Panc1 (cell line): ENCODE results near the gene BTBD9. TPM values are rescaled to one million over a fixed set of nuclear protein-coding genes. Genes with fewer than 3 reads are reported as not detected.

Experiments
- ATAC-seq: fragments of 200-7000 bp; cut with Tn5 transposase; 2 replicates; pipeline ENCODE4 v1.9.1; 2020; ENCODE audit warnings: mild to moderate bottlenecking, moderate library complexity
- BruUV-seq: library from RNA; stranded (reverse); fragments of 400-500 nt; replicated peaks from 2 replicates; lab custom pipeline; 2021; lab: Mats Ljungman, UMichigan
- CTCF ChIA-PET: fragments of 300-600 bp; sonication (Branson Sonifier 250); formaldehyde crosslinking; loops from one replicate; lab custom pipeline; 2022; ENCODE audit warnings: antibody characterized with exemption; lab: Charles Lee
- POLR2A ChIA-PET: fragments of 300-600 bp; sonication (Branson Sonifier 250); formaldehyde crosslinking; loops from one replicate; lab custom pipeline; 2022; ENCODE audit warnings: antibody characterized with exemption; lab: Charles Lee
- DNase-seq: peaks from one replicate; pipeline ENCODE4 v3.0.0-alpha.2; 2010; ENCODE audit warnings: low read depth, low spot score
- H3K27ac ChIP-seq: 2 replicates; pipeline ENCODE4 v1.5.1; 2011; ENCODE audit warnings: mild to moderate bottlenecking, low read length, inconsistent platforms
- H3K27me3 ChIP-seq: fragments of 200-500 bp; sonication (Bioruptor generic); 2 replicates; pipeline ENCODE4 v1.6.0; 2014; ENCODE audit warnings: low read length, inconsistent platforms; ENCODE audit not compliant: control insufficient read depth, insufficient read depth
- H3K36me3 ChIP-seq: fragments of 200-500 bp; sonication (Bioruptor generic); 2 replicates; pipeline ENCODE4 v1.5.1; 2014; ENCODE audit warnings: inconsistent platforms, mild to moderate bottlenecking, low read length, moderate library complexity; ENCODE audit not compliant: control insufficient read depth, insufficient read depth
- H3K4me1 ChIP-seq: 2 replicates; pipeline ENCODE4 v1.5.1; 2011; ENCODE audit warnings: inconsistent platforms, mild to moderate bottlenecking, low read length, moderate library complexity; ENCODE audit not compliant: control insufficient read depth, insufficient read depth
- H3K4me3 ChIP-seq, 2 experiments: 2 replicates each; pipeline ENCODE4 v1.5.1; 2011 to 2012; ENCODE audit warnings: low read depth in 2 of 2, low read length in 2 of 2, mild to moderate bottlenecking in 2 of 2, inconsistent platforms in 1 of 2, moderate library complexity in 1 of 2
- H3K9me3 ChIP-seq: fragments of 200-500 bp; sonication (Bioruptor generic); 2 replicates; pipeline ENCODE4 v1.5.1; 2014; ENCODE audit warnings: low read depth, mild to moderate bottlenecking, inconsistent platforms, low read length, moderate library complexity; ENCODE audit not compliant: control insufficient read depth, insufficient read depth
- POLR2AphosphoS5 ChIP-seq: IDR thresholded peaks from 2 replicates; pipeline ENCODE4 v1.6.1; 2012; ENCODE audit warnings: mild to moderate bottlenecking, low read depth, low read length, moderate library complexity
- SIN3A ChIP-seq: IDR thresholded peaks from 2 replicates; pipeline ENCODE4 v1.6.1; 2012; ENCODE audit warnings: low read depth, mild to moderate bottlenecking, low read length, moderate library complexity, borderline replicate concordance; ENCODE audit not compliant: insufficient read depth
- TCF7L2 ChIP-seq: IDR thresholded peaks from 2 replicates; pipeline ENCODE4 v1.6.1; 2011; ENCODE audit warnings: mild to moderate bottlenecking, low read depth, low read length, inconsistent platforms
- in situ Hi-C: cut with HindIII; loops from 2 replicates; pipeline ENCODE4 v1.10.0; 2016; ENCODE audit warnings: low sequenced_read_pairs, low pct_unique_long_range_greater_than_20kb
- intact Hi-C: fragments of 100-400 bp; cut with micrococcal nuclease; formaldehyde crosslinking; loops from one replicate; pipeline ENCODE4 v1.10.0; 2022; ENCODE audit not compliant: unreplicated experiment
- total RNA-seq: library from RNA; stranded (reverse); gene quantifications from one replicate; pipeline ENCODE4 v1.2.1, GENCODE V29; 2021; ENCODE audit not compliant: unreplicated experiment
- TF ChIP-seq, protein P1 (sequence below), 2 experiments: IDR thresholded peaks; 2 replicates each; pipeline ENCODE4 v1.6.1; 2011 to 2012; ENCODE audit warnings: low read depth in 2 of 2, control low read depth in 1 of 2, low read length in 1 of 2, mild to moderate bottlenecking in 1 of 2, moderate library complexity in 1 of 2; ENCODE audit not compliant: insufficient read depth in 1 of 2
- TF ChIP-seq, protein P2 (sequence below): fragments of 450-650 bp; IDR thresholded peaks from 2 replicates; pipeline ENCODE4 v1.5.1; 2017; ENCODE audit warnings: mild to moderate bottlenecking

The BTBD9 gene
- total RNA-seq, 1 experiment from 2014 or later: 12.8 TPM

DNA sequence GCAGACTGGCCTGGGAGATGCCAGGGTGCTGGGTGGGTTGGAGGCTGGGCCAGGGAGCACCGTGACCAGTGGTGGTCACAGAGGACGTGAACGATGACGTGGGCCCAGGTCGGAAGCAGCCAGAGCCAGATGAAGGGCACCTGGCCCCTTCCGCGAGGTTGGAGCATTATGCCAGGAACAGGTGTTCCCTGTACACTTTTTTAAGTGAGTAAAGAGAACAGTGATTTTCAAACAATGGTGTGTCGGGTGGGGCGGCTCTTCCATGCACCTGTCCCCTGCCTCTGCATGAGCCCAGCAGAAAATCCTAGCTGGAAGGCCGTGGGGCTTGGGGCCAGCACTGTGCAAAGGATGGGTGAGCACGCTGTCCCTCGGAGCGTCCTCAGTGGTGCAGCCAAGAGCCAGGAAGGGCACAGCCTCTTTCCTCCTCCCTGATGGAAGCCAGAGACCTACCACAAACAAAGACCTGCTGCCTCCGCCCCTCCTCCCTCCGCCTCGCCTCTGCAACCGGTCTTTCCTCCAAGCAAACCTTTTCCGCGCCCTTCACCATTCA lies 469.7 kb downstream of the BTBD9 start:
- in situ Hi-C loops (no loop called here), intact Hi-C loops (no loop called here)
- Histone ChIP-seq H3K9me3 (no peaks in the 10 kb centered on the region), H3K27me3 (no peaks in the 10 kb centered on the region), H3K4me3 (no peak overlapping the region), H3K27ac (no peak overlapping the region), H3K36me3 (no peaks in the 10 kb centered on the region), H3K4me1 (peaks cover 4% of the 10 kb centered on the region)
- ChIA-PET CTCF (no interaction called here), POLR2A (no interaction called here)
- BruUV-seq: no TSS peak
- ATAC-seq (no peak), DNase-seq (no peak)
- TF ChIP-seq POLR2AphosphoS5 (no peak), SIN3A (no peak), TCF7L2 (no peak)
- TF ChIP-seq, protein P1, sequence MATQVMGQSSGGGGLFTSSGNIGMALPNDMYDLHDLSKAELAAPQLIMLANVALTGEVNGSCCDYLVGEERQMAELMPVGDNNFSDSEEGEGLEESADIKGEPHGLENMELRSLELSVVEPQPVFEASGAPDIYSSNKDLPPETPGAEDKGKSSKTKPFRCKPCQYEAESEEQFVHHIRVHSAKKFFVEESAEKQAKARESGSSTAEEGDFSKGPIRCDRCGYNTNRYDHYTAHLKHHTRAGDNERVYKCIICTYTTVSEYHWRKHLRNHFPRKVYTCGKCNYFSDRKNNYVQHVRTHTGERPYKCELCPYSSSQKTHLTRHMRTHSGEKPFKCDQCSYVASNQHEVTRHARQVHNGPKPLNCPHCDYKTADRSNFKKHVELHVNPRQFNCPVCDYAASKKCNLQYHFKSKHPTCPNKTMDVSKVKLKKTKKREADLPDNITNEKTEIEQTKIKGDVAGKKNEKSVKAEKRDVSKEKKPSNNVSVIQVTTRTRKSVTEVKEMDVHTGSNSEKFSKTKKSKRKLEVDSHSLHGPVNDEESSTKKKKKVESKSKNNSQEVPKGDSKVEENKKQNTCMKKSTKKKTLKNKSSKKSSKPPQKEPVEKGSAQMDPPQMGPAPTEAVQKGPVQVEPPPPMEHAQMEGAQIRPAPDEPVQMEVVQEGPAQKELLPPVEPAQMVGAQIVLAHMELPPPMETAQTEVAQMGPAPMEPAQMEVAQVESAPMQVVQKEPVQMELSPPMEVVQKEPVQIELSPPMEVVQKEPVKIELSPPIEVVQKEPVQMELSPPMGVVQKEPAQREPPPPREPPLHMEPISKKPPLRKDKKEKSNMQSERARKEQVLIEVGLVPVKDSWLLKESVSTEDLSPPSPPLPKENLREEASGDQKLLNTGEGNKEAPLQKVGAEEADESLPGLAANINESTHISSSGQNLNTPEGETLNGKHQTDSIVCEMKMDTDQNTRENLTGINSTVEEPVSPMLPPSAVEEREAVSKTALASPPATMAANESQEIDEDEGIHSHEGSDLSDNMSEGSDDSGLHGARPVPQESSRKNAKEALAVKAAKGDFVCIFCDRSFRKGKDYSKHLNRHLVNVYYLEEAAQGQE (IDR thresholded peaks at IDR 0.05; ENCODE audit: insufficient read depth in 1 of 2, low read depth in 2 of 2, low read length in 1 of 2): no peak
- TF ChIP-seq, protein P2, sequence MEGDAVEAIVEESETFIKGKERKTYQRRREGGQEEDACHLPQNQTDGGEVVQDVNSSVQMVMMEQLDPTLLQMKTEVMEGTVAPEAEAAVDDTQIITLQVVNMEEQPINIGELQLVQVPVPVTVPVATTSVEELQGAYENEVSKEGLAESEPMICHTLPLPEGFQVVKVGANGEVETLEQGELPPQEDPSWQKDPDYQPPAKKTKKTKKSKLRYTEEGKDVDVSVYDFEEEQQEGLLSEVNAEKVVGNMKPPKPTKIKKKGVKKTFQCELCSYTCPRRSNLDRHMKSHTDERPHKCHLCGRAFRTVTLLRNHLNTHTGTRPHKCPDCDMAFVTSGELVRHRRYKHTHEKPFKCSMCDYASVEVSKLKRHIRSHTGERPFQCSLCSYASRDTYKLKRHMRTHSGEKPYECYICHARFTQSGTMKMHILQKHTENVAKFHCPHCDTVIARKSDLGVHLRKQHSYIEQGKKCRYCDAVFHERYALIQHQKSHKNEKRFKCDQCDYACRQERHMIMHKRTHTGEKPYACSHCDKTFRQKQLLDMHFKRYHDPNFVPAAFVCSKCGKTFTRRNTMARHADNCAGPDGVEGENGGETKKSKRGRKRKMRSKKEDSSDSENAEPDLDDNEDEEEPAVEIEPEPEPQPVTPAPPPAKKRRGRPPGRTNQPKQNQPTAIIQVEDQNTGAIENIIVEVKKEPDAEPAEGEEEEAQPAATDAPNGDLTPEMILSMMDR: no peak

DNA sequence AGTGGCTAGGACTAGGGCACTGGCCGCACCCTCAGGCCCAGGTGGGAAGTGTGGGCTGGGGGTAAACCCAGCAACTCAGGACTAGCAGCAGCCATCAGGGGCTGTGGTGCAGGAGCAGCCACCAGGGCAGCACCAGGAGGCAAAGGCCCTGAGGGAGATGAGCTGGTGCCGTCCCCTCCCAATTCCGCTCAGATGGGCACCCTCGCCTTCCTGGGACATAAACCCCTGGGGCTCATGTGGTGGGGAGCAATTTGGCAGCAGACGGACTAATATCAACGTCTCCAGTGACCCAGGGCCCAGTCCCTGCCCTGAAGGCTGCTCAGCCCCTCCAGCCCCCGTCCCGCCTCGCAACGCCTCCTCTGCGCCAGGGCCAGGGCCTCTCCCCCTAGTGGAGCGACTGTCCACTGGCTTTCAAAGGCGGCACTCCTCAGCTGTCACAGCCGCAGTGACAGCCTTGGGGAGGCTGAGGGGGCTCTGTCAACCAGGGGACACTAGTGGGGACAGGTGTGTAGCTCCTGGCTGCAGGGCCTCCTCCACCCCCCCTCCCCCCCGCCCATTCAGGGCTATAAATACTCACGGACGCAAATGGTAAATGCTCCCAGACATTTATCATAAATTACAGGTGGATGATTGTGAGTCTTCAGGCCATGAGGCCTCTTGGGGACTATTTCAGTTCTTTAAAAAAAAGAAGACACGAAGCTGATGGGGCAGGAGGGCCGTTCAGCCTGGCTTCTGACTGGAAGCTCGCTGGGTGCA lies 470.3 kb downstream of the BTBD9 start:
- POLR2A ChIA-PET: no interaction called here
- H3K27me3 ChIP-seq: no peaks in the 10 kb centered on the region
- no TSS peak for BruUV-seq
- no peaks in the 10 kb centered on the region for H3K36me3 ChIP-seq
- H3K4me1 ChIP-seq: peaks cover 4% of the 10 kb centered on the region
- no peaks in the 10 kb centered on the region for H3K9me3 ChIP-seq
- no peak overlapping the region for H3K27ac ChIP-seq
- in situ Hi-C loops: no loop called here
- TF ChIP-seq, protein P1 (IDR thresholded peaks at IDR 0.05; ENCODE audit: insufficient read depth in 1 of 2, low read depth in 2 of 2, low read length in 1 of 2): no peak
- TF ChIP-seq, protein P2: no peak
- TF ChIP-seq POLR2AphosphoS5 (no peak), TCF7L2 (no peak), SIN3A (no peak)
- CTCF ChIA-PET: no interaction called here
- H3K4me3 ChIP-seq: no peak overlapping the region
- intact Hi-C loops: no loop called here
- ATAC-seq (0 out of 2 replicates have a peak, but pooled peaks have one; percentile 23), DNase-seq (no peak)
